Measurements from ENCODE around the gene ST3GAL5.
A peak's percentile ranks its signal among the peaks of the same experiment; 100 is the strongest.

ST3GAL5 gene

GRCh38 chr2:85806358-85807118 is 82.3 kb downstream of the ST3GAL5 start:
- DNase-seq (ENCODE audit: low spot score), result no peak

GRCh38 chr2:85804583-85804982 is 84.2 kb downstream of the ST3GAL5 start:
- DNase-seq (ENCODE audit: low spot score), result peak; percentile 74

- no peak for DNase-seq (ENCODE audit: low spot score)
Measured at GRCh38 chr2:85803704-85804425, 84.9 kb downstream of the ST3GAL5 start.

GRCh38 chr2:85802354-85803103 is 86.3 kb downstream of the ST3GAL5 start:
- no peak for DNase-seq (ENCODE audit: low spot score)

GRCh38 chr2:85801871-85802270 is 86.9 kb downstream of the ST3GAL5 start:
- no peak for DNase-seq (ENCODE audit: low spot score)

DNA sequence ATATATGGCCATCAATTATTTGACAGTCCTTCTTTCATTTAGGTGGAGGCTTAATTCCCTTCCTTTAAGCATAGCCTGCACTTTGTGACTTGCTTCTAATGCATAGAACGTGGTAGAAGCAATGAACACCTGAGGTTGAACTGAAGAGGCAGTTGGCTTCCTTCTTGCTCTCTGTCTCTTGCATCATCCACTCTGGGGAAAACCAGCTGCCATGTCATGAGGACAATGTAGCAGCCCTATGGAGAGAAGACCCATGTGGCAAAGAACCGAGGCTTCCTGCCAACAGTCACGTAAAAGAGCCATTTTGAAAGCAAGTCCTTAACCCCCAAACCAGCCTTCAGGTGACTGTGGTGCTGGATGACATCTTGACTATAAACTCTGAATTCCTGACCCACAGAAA is 88.2 kb downstream of the ST3GAL5 start:
- DNase-seq (ENCODE audit: low spot score), result no peak

DNA sequence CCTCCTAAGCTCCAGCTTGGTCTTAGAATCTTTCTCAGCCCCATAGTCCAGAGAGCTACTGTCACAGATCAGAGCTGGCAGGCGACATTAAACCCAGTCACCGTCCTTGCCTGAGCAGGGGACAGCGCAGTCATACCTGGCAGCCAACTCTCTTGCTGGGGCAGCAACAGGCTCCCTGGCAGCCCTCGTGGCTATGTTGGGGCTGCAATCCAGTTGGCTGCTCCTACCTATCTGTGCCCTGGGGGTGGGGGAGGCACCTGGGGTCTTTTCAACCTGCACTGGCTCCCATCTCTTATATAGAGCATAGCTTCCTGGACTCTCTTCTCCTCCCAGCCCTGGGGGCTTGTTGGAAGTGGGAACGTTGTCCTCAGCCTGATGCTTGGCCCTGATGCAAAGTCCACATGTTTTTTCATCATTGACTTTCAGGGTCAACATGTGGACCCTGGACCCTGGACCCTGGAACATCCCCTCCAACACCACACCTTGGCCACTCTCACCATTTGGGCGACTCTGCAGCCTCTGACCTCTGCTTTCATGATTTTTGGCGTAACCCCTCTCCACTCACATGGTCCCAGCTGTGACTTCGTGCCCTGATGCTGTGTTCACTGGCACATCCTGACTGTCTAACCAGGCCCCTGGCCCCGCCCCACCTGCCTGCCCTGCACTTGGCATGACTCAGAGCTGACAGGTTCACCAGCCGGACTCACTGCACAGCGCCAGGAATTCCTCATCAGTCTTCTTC is 89.4 kb downstream of the ST3GAL5 start:
- DNase-seq (ENCODE audit: low spot score), result no peak

- DNase-seq (ENCODE audit: low spot score), result no peak
Measured at GRCh38 chr2:85797921-85798320, 90.9 kb downstream of the ST3GAL5 start.

DNA sequence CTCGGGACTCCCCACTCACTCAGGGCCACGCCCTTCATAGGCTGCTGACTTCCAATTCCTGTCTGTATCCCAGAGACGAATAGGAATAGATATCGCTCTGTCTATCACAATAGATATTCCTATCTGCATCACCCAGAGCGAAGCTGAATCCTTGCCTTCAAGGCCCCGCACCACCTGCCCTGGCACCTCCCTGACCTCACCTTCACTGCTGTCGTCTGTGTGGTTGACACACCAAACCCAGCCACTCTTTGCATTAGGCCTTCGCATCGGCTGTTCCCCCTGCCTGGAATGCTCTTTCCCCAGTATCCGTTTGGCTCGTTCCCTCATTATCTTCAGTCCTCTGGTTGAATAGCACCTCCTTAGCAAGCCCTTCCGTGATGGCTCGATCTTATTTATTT is 91.5 kb downstream of the ST3GAL5 start:
- no peak for DNase-seq (ENCODE audit: low spot score)

DNA sequence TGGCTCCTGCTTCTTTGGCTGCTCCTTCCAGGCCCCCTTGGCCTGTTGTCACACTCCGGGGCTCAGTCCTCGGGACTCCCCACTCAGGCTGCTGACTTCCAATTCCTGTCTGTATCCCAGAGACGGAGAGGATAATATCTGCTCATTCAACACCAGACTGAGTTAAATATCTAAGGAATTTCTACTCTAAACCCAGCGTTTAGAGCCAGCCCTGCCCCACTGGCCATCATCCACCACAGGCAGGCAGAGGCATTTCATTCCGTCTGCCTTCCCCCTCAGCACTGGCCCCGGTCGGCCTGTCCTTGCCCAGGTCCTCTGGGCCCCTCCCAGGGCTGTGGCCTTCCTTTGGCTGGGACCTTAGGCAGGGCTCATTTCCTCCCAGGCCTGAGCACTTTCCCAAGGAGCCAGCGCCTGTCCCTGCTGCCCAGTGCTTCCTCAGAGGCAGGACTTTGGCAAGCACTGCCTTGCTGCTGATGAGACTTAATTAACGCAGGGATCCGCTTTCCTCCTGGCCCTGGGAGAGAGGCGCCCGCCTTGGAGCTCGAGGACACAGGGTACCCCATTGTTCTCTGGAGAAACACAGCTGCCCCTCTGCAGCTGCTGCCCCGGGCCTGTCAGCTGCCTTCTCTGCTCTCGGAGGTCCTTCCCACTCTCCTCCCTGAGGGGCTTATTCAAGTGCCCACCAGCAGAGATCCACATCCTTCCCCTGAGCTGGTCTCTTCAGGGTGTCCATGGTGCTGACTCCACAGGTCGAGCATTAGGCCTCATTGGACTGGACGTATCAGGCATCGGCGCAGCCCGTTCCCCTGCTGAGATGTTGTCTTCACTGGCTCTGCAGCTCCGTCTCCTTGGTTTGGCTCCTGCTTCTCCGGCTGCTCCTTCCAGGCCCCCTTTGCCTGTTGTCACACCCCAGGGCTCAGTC is 92.2 kb downstream of the ST3GAL5 start:
- no peak for DNase-seq (ENCODE audit: low spot score)

DNA sequence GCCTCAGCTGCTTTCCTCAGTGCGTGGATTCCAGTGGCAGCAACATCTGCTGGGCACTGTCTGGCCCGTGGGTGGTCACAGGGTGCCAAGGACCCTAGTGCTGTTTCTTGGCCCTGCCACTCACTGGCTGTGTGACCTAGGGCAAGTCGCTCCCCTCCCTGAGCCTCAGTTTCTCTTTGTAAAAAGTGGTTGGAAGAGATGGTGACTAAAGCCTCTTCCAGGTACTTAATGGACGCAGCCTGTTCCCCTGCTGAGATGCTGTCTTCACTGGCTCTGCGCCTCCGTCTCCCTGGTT is 92.8 kb downstream of the ST3GAL5 start:
- no peak for DNase-seq (ENCODE audit: low spot score)

DNA sequence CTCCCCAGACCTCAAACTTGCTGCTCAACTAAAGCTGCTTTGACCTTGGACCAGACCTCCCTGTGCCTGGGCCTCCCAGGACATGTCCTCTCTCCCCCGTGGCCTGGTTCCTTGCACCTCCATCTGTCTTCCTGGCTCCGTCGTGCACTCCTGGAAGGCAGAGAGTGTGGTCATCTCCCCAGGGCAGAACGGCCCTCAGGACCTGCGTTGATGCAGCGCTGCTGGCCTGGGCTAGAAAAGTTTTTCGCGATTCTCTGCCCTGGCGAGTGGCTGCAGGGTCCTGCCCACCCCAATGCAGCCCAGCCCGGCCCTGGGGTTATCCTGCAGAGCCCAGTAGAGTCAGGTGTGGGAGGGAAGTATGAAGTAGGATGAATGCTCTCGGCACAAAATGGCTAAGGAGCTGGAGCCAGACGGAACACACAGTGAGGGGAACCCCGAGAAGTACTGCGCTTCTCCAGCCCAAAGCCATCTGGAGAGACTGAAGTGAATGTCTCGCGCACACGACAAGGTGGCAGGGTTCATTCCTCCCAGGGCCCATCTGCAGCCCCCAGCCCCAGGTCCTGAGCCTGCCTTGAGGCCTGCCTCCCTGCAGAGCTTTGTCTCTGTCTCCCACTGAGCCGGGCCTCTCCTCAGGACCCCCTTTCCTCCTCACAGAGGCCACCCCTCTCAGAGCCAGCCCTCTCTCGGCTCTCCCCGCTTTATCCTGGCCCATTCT is 93.3 kb downstream of the ST3GAL5 start:
- no peak for DNase-seq (ENCODE audit: low spot score)

DNA sequence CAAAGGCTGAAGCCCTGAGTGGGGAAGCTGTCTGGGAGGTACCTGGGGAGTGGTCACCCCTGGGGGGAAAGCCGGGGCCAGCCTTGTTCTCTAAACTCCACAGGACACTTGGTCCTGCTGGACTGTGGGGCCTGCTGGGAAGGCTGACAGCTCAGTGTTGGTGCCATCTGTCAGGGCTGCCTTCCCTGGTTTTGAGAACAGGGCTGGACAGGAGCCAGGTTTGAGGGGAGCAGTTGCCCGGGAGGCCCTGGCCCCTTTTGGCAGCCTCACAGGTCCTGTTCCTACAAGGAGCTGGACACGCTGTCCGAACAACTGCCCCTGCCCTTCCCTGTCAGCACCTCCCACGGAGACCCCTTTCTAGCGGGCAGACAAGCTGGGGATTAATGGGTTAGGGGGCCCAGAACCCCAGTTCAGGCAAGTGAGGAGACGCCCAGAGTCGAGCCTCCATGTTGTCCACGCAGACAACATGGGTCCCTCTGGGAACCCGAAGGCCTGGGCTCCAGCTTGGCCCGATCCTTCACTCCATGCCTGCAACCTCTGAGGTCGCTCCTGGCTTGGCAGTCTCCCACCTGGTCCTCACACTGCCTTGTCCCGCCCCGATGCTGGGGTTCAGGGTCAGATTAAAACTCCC is 94.2 kb downstream of the ST3GAL5 start:
- peak; percentile 60 for DNase-seq (ENCODE audit: low spot score)

- DNase-seq (ENCODE audit: low spot score), result no peak
Measured at GRCh38 chr2:85794038-85794441, 94.8 kb downstream of the ST3GAL5 start.

- no peak for DNase-seq (ENCODE audit: low spot score)
Measured at GRCh38 chr2:85793584-85793983, 95.2 kb downstream of the ST3GAL5 start.

- DNase-seq (ENCODE audit: low spot score), result no peak
Measured at GRCh38 chr2:85792783-85793441, 95.9 kb downstream of the ST3GAL5 start.

DNA sequence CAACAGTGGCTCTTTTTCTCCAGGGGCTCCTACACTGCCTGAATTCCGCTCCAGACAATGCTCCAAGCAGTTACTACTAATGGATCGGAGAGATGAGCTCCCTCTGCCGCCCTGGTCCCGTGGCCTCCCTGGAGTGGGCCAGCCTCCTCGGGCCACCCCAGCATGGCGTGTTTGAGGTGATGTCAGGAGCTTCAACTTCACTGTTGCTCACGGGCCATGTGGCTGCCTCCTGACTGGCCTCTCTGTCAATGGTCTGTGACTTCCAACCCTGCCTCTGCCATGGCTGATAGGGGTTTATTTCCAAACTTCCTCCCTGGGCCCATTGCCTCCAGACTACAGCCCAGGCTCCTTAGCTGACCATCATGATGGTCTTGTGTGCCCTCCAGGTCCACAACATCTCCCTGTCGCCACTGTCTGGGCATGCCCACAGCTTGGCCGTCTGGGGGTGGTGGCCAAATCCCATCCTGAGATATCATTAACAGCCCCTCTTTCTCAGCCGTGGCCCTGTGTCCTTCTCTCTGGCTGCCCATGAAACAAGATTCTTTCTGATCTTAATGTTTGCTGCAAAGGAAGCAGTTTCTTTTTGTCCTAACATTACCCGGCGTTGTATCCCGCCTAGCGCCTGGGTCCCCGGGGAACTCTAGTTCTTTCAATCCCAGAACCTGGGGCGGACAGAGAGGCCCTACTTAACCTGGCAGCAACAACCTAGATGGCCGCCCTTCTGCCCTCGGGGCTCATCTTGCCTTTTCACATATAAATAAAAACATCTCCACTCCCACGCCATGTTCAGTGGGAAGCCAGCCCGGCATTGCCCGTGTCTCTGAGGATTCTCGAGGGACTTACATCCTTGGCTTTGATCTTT is 96.9 kb downstream of the ST3GAL5 start:
- no peak for DNase-seq (ENCODE audit: low spot score)

DNA sequence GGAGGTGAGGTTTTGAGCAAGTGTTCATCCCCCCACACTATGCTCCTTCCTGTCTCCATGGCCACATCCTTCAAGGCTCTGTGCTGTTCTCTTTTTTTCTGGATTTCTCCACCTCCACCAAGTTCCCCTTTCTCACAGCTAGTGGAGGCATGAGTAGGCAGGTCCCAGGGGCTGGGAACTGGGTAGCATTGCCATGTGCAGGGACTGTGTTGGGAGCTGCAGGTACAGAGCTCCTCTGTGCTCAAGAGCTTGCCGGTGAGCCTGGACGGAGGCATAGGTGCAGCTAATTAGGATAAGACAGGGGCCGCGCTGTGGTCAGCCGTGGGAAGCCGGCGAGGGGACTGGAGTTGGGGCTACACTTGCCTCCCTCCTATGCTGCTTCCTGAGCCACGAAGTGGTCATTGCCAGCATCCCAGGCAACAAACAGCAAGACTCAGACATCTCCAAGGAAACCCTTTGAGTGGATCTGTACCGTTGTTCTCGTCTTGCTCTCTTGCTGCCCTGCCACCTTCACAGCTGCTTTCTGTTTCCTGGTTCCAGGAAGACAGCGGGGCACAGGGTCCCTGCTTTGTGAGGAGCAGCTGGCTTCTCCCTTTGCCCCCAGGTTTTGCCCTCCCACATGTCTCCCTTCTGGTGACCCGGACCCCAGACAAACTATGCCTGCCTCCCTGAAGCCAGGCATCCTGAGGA is 98.1 kb downstream of the ST3GAL5 start:
- DNase-seq (ENCODE audit: low spot score), result no peak
